GM23338 (cell line): ENCODE data around the gene COQ10A.

Source experiments
- CREB1 ChIP-seq: fragments of 250-450 bp; sonication (Bioruptor Pico); IDR thresholded peaks from 2 replicates; pipeline ENCODE4 v1.5.0; 2020; ENCODE audit warnings: low read depth, mild to moderate bottlenecking, moderate library complexity
- CTCF ChIP-seq, 2 experiments: fragments of 200-600 bp in 1 of 2; sonication (generic) in 1 of 2; conservative IDR thresholded peaks; 2 replicates each; pipeline versions ENCODE4 v1.5.1 to v1.6.1; 2016 to 2017; ENCODE audit warnings: antibody characterized with exemption in 2 of 2, low read depth in 2 of 2, mild to moderate bottlenecking in 2 of 2, moderate library complexity in 1 of 2
- ETS1 ChIP-seq: IDR thresholded peaks from 2 replicates; pipeline ENCODE4 v1.6.1; 2016; ENCODE audit warnings: antibody characterized with exemption
- EZH2 ChIP-seq: fragments of 200-600 bp; sonication (generic); IDR thresholded peaks from one replicate; pipeline ENCODE4 v1.8.0; 2017; ENCODE audit warnings: antibody characterized with exemption, mild to moderate bottlenecking, low read depth; ENCODE audit not compliant: unreplicated experiment
- EZH2phosphoT487 ChIP-seq: fragments of 200-600 bp; sonication (generic); IDR thresholded peaks from one replicate; pipeline ENCODE4 v1.8.1; 2018; ENCODE audit warnings: antibody characterized with exemption; ENCODE audit not compliant: unreplicated experiment
- JUNB ChIP-seq: IDR thresholded peaks from one replicate; pipeline ENCODE4 v1.6.1; 2016; ENCODE audit warnings: antibody characterized with exemption; ENCODE audit not compliant: unreplicated experiment
- POLR2AphosphoS5 ChIP-seq: IDR thresholded peaks from 2 replicates; pipeline ENCODE4 v1.6.1; 2016; ENCODE audit warnings: antibody characterized with exemption, low read depth
- REST ChIP-seq: IDR thresholded peaks from one replicate; pipeline ENCODE4 v1.6.1; 2018; ENCODE audit warnings: antibody characterized with exemption; ENCODE audit not compliant: unreplicated experiment

DNA sequence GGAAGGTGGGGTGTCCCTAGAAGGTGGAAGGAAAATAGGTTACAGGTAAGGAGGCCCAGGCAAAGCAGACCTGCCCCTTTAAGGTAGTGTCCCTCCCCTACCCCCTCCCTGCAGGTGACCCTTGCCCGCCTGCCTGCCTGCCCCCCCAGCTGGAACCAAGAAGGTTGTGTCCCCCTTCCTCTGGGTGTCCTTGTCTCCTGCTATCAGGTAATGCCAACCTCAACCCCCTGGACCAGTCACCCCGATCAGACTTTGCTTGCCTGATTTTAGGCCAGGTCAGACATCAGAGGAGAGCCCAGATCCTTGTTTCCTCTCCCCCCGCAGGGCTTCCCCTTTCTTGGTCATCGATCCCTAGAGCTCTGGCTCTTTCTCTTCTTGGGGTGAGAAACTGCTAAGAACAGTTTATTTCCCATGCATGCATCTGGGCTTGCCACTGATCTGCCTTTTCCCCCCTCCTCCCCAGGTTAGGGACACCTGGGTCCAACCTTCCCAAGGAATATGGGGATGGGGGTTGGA lies 36.8 kb upstream of the COQ10A start, which contains the start of gene SLC39A5:
- TF ChIP-seq CTCF (conservative IDR thresholded peaks at IDR 0.05; ENCODE audit: low read depth in 2 of 2): no peak
- no peak for TF ChIP-seq POLR2AphosphoS5
- no peak for TF ChIP-seq CREB1
- no peak for TF ChIP-seq EZH2
- TF ChIP-seq EZH2phosphoT487: no peak
- no peak for TF ChIP-seq REST
- no peak for TF ChIP-seq ETS1
- TF ChIP-seq JUNB: no peak
